HepG2 (cell line): ENCODE measurements around the gene TBC1D16.

Experiments
- CEBPG ChIP-seq: IDR thresholded peaks from 2 replicates; pipeline ENCODE4 v1.6.1; 2016
- CHD4 ChIP-seq: fragments of 200-600 bp; sonication (generic); IDR thresholded peaks from 2 replicates; pipeline ENCODE4 v1.7.0; 2017; ENCODE audit warnings: mild to moderate bottlenecking, low read length, borderline replicate concordance
- GABPA ChIP-seq, 2 experiments: IDR thresholded peaks; 2 replicates each; pipeline ENCODE4 v1.6.1; 2011 to 2016; ENCODE audit warnings: low read depth in 2 of 2, low read length in 1 of 2, missing biosample characterization in 1 of 2, missing genetic modification characterization in 1 of 2
- NFIC ChIP-seq: IDR thresholded peaks from 2 replicates; pipeline ENCODE4 v1.6.1; 2012; ENCODE audit warnings: mild to moderate bottlenecking, low read length, inconsistent platforms
- POLR2A ChIP-seq, 2 experiments: IDR thresholded peaks; 2 replicates each; pipeline ENCODE4 v1.6.1; 2011; ENCODE audit warnings: low read depth in 2 of 2, low read length in 2 of 2, mild to moderate bottlenecking in 1 of 2, moderate library complexity in 1 of 2; ENCODE audit not compliant: insufficient read depth in 1 of 2
- POLR2AphosphoS2 ChIP-seq: IDR thresholded peaks from 2 replicates; pipeline ENCODE4 v1.6.1; 2011; ENCODE audit warnings: low read depth, low read length, improper control_type of control experiment
- POLR2G ChIP-seq: fragments of 200-400 bp; formaldehyde crosslinking; IDR thresholded peaks from 2 replicates; pipeline ENCODE4 v1.6.1; 2018; ENCODE audit warnings: mild to moderate bottlenecking, low read depth, low read length, moderate library complexity
- TBL1XR1 ChIP-seq: fragments of 150-350 bp; IDR thresholded peaks from 2 replicates; pipeline ENCODE4 v1.6.1; 2014; ENCODE audit warnings: borderline replicate concordance, low read length; ENCODE audit not compliant: partially characterized antibody
- TF ChIP-seq, protein P1 (sequence below): sonication (generic); formaldehyde crosslinking; IDR thresholded peaks from 2 replicates; pipeline ENCODE4 v1.8.1; 2023; ENCODE audit warnings: missing genetic modification reagents, inconsistent platforms, borderline replicate concordance
- TF ChIP-seq, protein P2 (sequence below): IDR thresholded peaks from 2 replicates; pipeline ENCODE4 v1.6.1; 2016; ENCODE audit warnings: missing genetic modification reagents, missing compliant biosample characterization
- TF ChIP-seq, protein P3 (sequence below): sonication (generic); formaldehyde crosslinking; IDR thresholded peaks from 2 replicates; pipeline ENCODE4 v1.5.0; 2020; ENCODE audit warnings: mild to moderate bottlenecking, missing genetic modification reagents, moderate library complexity

DNA sequence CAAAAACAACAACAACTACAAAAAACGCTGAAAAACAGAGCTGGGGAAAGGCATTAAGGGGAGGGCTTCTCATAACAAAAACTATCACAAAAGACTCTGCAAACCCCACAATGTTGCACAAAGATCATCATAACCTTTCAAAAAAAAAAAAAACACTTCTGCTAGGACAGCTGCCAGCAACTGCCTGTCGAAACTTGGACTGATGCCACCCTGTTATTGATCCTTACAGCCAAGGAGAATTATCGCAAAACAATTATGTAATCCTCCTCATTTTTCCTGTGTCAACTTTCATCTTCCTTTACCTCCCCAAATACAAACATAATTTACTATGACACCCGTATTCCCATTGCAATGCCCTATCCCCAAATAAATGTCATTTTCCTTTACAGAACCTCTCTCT is 10.0 kb upstream of the TBC1D16 start:
- TF ChIP-seq, protein P1, sequence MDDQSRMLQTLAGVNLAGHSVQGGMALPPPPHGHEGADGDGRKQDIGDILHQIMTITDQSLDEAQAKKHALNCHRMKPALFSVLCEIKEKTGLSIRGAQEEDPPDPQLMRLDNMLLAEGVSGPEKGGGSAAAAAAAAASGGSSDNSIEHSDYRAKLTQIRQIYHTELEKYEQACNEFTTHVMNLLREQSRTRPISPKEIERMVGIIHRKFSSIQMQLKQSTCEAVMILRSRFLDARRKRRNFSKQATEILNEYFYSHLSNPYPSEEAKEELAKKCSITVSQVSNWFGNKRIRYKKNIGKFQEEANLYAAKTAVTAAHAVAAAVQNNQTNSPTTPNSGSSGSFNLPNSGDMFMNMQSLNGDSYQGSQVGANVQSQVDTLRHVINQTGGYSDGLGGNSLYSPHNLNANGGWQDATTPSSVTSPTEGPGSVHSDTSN (CRISPR knock-in tag), result no peak
- TF ChIP-seq NFIC (peak; percentile 67), POLR2A (IDR thresholded peaks at IDR 0.05; ENCODE audit: insufficient read depth in 1 of 2, low read depth in 2 of 2, low read length in 2 of 2) (no peak), TBL1XR1 (no peak), POLR2AphosphoS2 (no peak), CHD4 (no peak), POLR2G (no peak), CEBPG (CRISPR knock-in tag) (peak; percentile 25; the same call in 1 of the 2 replicates), GABPA (IDR thresholded peaks at IDR 0.05; ENCODE audit: low read depth, low read length) (no peak), GABPA (CRISPR knock-in tag; IDR thresholded peaks at IDR 0.05; ENCODE audit: low read depth) (no peak)
- TF ChIP-seq, protein P2, sequence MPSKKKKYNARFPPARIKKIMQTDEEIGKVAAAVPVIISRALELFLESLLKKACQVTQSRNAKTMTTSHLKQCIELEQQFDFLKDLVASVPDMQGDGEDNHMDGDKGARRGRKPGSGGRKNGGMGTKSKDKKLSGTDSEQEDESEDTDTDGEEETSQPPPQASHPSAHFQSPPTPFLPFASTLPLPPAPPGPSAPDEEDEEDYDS (CRISPR knock-in tag), result no peak
- TF ChIP-seq, protein P3, sequence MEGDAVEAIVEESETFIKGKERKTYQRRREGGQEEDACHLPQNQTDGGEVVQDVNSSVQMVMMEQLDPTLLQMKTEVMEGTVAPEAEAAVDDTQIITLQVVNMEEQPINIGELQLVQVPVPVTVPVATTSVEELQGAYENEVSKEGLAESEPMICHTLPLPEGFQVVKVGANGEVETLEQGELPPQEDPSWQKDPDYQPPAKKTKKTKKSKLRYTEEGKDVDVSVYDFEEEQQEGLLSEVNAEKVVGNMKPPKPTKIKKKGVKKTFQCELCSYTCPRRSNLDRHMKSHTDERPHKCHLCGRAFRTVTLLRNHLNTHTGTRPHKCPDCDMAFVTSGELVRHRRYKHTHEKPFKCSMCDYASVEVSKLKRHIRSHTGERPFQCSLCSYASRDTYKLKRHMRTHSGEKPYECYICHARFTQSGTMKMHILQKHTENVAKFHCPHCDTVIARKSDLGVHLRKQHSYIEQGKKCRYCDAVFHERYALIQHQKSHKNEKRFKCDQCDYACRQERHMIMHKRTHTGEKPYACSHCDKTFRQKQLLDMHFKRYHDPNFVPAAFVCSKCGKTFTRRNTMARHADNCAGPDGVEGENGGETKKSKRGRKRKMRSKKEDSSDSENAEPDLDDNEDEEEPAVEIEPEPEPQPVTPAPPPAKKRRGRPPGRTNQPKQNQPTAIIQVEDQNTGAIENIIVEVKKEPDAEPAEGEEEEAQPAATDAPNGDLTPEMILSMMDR (CRISPR knock-in tag), result no peak
